Measurements from ENCODE around the gene LEKR1.

DNA sequence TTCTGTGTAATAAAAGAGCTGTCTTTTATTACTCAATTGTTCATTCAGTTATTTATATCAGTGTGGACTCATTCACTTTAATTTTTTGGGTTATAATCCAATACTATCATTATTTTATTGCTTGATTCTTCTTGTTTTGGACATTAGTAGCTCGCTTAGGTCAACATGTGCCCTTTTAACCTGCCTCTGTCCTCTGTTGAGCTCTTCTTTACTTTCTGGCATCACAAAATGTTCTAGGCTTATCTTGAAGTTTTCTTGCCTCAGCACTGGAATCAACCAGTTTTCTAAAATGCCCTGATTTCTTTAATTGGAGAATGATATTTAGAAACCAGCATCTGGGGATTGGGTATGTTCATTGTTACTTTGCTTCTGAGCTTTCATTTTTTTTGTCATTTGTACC lies 82.2 kb downstream of the LEKR1 start:
- TF ChIP-seq POLR2A (IDR thresholded peaks at IDR 0.05; ENCODE audit: low read length) (no peak), GATA1 (IDR thresholded peaks at IDR 0.05; ENCODE audit: low read depth, low read length) (no peak)

All from erythroblast (primary cell).